ENCODE measurements around the gene KAZALD1. TPM values are rescaled to one million over a fixed set of nuclear protein-coding genes. Genes with fewer than 3 reads are reported as not detected.
"Not testable (repeated sequence)": the region's sequence is repeated elsewhere in the genome, so short reads cannot be mapped to it uniquely, and the experiment has no call there.

The KAZALD1 gene
- total RNA-seq, 2 donors from 2014 or later = 0.45 to 0.71 TPM

- no peak overlapping the region for H3K27ac Mint-ChIP-seq
- no peaks in the 10 kb centered on the region for H3K9me3 Mint-ChIP-seq
- no peaks in the 10 kb centered on the region for H3K4me1 Mint-ChIP-seq
- no peak overlapping the region for H3K4me3 Mint-ChIP-seq
- ATAC-seq (replicated peaks) = no peak
- no peaks in the 10 kb centered on the region for H3K36me3 Mint-ChIP-seq (ENCODE audit: low read depth)
- H3K27me3 Mint-ChIP-seq = peaks cover 13% of the 10 kb centered on the region
Observed at GRCh38 chr10:101022967-101023705, 38.7 kb upstream of the KAZALD1 start.

GRCh38 chr10:101027106-101027720 is 34.6 kb upstream of the KAZALD1 start:
- Mint-ChIP-seq H3K4me3 (no peak overlapping the region), H3K9me3 (no peaks in the 10 kb centered on the region), H3K4me1 (no peaks in the 10 kb centered on the region), H3K27me3 (no peaks in the 10 kb centered on the region), H3K36me3 (ENCODE audit: low read depth) (peaks cover 10% of the 10 kb centered on the region), H3K27ac (no peak overlapping the region)
- ATAC-seq (replicated peaks) = no peak

- peaks cover 12% of the 10 kb centered on the region for H3K4me1 Mint-ChIP-seq
- H3K9me3 Mint-ChIP-seq = no peaks in the 10 kb centered on the region
- H3K36me3 Mint-ChIP-seq (ENCODE audit: low read depth) = peaks cover 23% of the 10 kb centered on the region
- no peaks in the 10 kb centered on the region for H3K27me3 Mint-ChIP-seq
- no peak for ATAC-seq (replicated peaks)
- H3K27ac Mint-ChIP-seq = no peak overlapping the region
- H3K4me3 Mint-ChIP-seq = no peak overlapping the region
Observed at GRCh38 chr10:101028446-101029337, 33.1 kb upstream of the KAZALD1 start.

GRCh38 chr10:101029520-101030295 is 32.1 kb upstream of the KAZALD1 start:
- H3K4me3 Mint-ChIP-seq = no peak overlapping the region
- ATAC-seq (replicated peaks) = no peak
- H3K27me3 Mint-ChIP-seq = no peaks in the 10 kb centered on the region
- no peak overlapping the region for H3K27ac Mint-ChIP-seq
- peaks cover 13% of the 10 kb centered on the region for H3K4me1 Mint-ChIP-seq
- peaks cover 30% of the 10 kb centered on the region for H3K36me3 Mint-ChIP-seq (ENCODE audit: low read depth)
- no peaks in the 10 kb centered on the region for H3K9me3 Mint-ChIP-seq

- no peak for ATAC-seq (replicated peaks)
- Mint-ChIP-seq H3K36me3 (ENCODE audit: low read depth) (peaks cover 39% of the 10 kb centered on the region), H3K27ac (peak overlapping the region; percentile 94), H3K4me1 (peaks cover 13% of the 10 kb centered on the region), H3K9me3 (no peaks in the 10 kb centered on the region), H3K4me3 (peak overlapping the region; percentile 94), H3K27me3 (no peaks in the 10 kb centered on the region)
Observed at GRCh38 chr10:101030496-101031127, 31.2 kb upstream of the KAZALD1 start.

GRCh38 chr10:101031128-101031795 is 30.5 kb upstream of the KAZALD1 start, which contains the start of the genes PDZD7 and SFXN3:
TSS of gene PDZD7 (minus strand) at chr10:101031129. CDS start at chr10:101030219, 910 bp downstream.
TSS of gene SFXN3 (plus strand) at chr10:101031234. CDS start at chr10:101034695, 3,461 bp downstream.
- Mint-ChIP-seq H3K27me3 (no peaks in the 10 kb centered on the region), H3K4me3 (peak within 1 kb of the TSS; percentile 94), H3K27ac (peak within 1 kb of the TSS; percentile 94), H3K36me3 (ENCODE audit: low read depth) (peaks cover 46% of the 10 kb centered on the region), H3K9me3 (no peaks in the 10 kb centered on the region), H3K4me1 (peaks cover 13% of the 10 kb centered on the region)
- peak; percentile 78 for ATAC-seq (replicated peaks)

- peak overlapping the region; percentile 94 for H3K4me3 Mint-ChIP-seq
Observed at GRCh38 chr10:101031796-101032636, 29.8 kb upstream of the KAZALD1 start.

GRCh38 chr10:101032637-101033224 is 29.1 kb upstream of the KAZALD1 start:
- H3K4me3 Mint-ChIP-seq = peak overlapping the region; percentile 94
- H3K27ac Mint-ChIP-seq = peak overlapping the region; percentile 94
- peaks cover 13% of the 10 kb centered on the region for H3K4me1 Mint-ChIP-seq
- H3K27me3 Mint-ChIP-seq = no peaks in the 10 kb centered on the region
- no peaks in the 10 kb centered on the region for H3K9me3 Mint-ChIP-seq
- peak; percentile 74 for ATAC-seq (replicated peaks)
- H3K36me3 Mint-ChIP-seq (ENCODE audit: low read depth) = peaks cover 60% of the 10 kb centered on the region

More at GRCh38 chr10:101031796-101032636, 29.8 kb upstream of the KAZALD1 start:
- Mint-ChIP-seq H3K9me3 (no peaks in the 10 kb centered on the region), H3K27ac (peak overlapping the region; percentile 94), H3K36me3 (ENCODE audit: low read depth) (peaks cover 53% of the 10 kb centered on the region), H3K4me1 (peaks cover 13% of the 10 kb centered on the region), H3K27me3 (no peaks in the 10 kb centered on the region)
- ATAC-seq (replicated peaks) = peak; percentile 57

GRCh38 chr10:101033276-101033675 is 28.5 kb upstream of the KAZALD1 start:
- H3K27me3 Mint-ChIP-seq = no peaks in the 10 kb centered on the region
- H3K27ac Mint-ChIP-seq = peak overlapping the region; percentile 94
- peaks cover 66% of the 10 kb centered on the region for H3K36me3 Mint-ChIP-seq (ENCODE audit: low read depth)
- peak overlapping the region; percentile 94 for H3K4me3 Mint-ChIP-seq
- no peaks in the 10 kb centered on the region for H3K9me3 Mint-ChIP-seq
- ATAC-seq (replicated peaks) = no peak
- peaks cover 13% of the 10 kb centered on the region for H3K4me1 Mint-ChIP-seq

GRCh38 chr10:101034404-101034803 is 27.4 kb upstream of the KAZALD1 start:
- not testable (repeated sequence) for H3K27me3 Mint-ChIP-seq; H3K9me3 Mint-ChIP-seq; H3K27ac Mint-ChIP-seq; ATAC-seq (replicated peaks)
- Mint-ChIP-seq H3K36me3 (ENCODE audit: low read depth) (peaks cover 73% of the 10 kb centered on the region), H3K4me3 (peak overlapping the region; percentile 94), H3K4me1 (peaks cover 13% of the 10 kb centered on the region)

GRCh38 chr10:101035314-101035713 is 26.5 kb upstream of the KAZALD1 start:
- Mint-ChIP-seq H3K4me3 (no peak overlapping the region), H3K36me3 (ENCODE audit: low read depth) (peaks cover 73% of the 10 kb centered on the region), H3K9me3 (no peaks in the 10 kb centered on the region), H3K27me3 (no peaks in the 10 kb centered on the region), H3K27ac (no peak overlapping the region), H3K4me1 (peaks cover 13% of the 10 kb centered on the region)
- no peak for ATAC-seq (replicated peaks)

All from activated T-helper 17 cell treated with anti-CD3 and anti-CD28 coated beads, Interleukin-2, amount 50 U/mL, for 72 hours (primary cell).